Pulmonary artery endothelial cell (primary cell): Measurements from ENCODE around the gene CASTOR1. TPM values are rescaled to one million over a fixed set of nuclear protein-coding genes. Genes with fewer than 3 reads are reported as not detected.
"Not testable (repeated sequence)": the region's sequence is repeated elsewhere in the genome, so short reads cannot be mapped to it uniquely, and the experiment has no call there.

Source experiments
- DNase-seq: peaks from one replicate; pipeline ENCODE4 v3.0.0-alpha.2; 2011; ENCODE audit warnings: low read depth, low spot score
- total RNA-seq: library from RNA; depleted of rRNA; stranded (reverse); fragments of >200 nt; gene quantifications from 2 replicates; pipeline ENCODE4 v1.2.3, GENCODE V29; 2014

CASTOR1 gene
- 7.9 and 9.5 TPM in 2 replicates for total RNA-seq

- DNase-seq: peak; percentile 92
These were observed at the start of gene CASTOR1 for GRCh38 chr22:30289141-30289979. CASTOR1 (minus strand) TSS chr22:30289505; CDS start chr22:30289497, 8 bp downstream.

GRCh38 chr22:30338802-30339201 lies 49.5 kb upstream of the CASTOR1 start:
- DNase-seq: no peak

GRCh38 chr22:30338341-30338740 lies 49.0 kb upstream of the CASTOR1 start:
- DNase-seq: not testable (repeated sequence)

- no peak for DNase-seq
These were observed 48.1 kb upstream of the CASTOR1 start for GRCh38 chr22:30337461-30337778.

GRCh38 chr22:30336752-30337460 lies 47.6 kb upstream of the CASTOR1 start:
- DNase-seq: no peak

GRCh38 chr22:30335236-30335635 lies 45.9 kb upstream of the CASTOR1 start:
- DNase-seq: no peak

GRCh38 chr22:30334646-30335045 lies 45.3 kb upstream of the CASTOR1 start:
- no peak for DNase-seq

GRCh38 chr22:30333707-30334087 lies 44.4 kb upstream of the CASTOR1 start:
- no peak for DNase-seq

GRCh38 chr22:30332994-30333706 lies 43.8 kb upstream of the CASTOR1 start:
- no peak for DNase-seq

- no peak for DNase-seq
These were observed 43.2 kb upstream of the CASTOR1 start for GRCh38 chr22:30332551-30332950.

GRCh38 chr22:30328466-30329049 lies 39.3 kb upstream of the CASTOR1 start:
- DNase-seq: no peak

- no peak for DNase-seq
These were observed 38.6 kb upstream of the CASTOR1 start for GRCh38 chr22:30327864-30328345.

GRCh38 chr22:30326706-30327362 lies 37.5 kb upstream of the CASTOR1 start, which contains the start of gene TBC1D10A:
TBC1D10A (minus strand) TSS chr22:30326941; CDS start chr22:30326881, 60 bp downstream.
- DNase-seq: peak; percentile 41

- no peak for DNase-seq
These were observed 37.0 kb upstream of the CASTOR1 start for GRCh38 chr22:30326255-30326705.

GRCh38 chr22:30325724-30326254 lies 36.5 kb upstream of the CASTOR1 start:
- no peak for DNase-seq

GRCh38 chr22:30325065-30325720 lies 35.9 kb upstream of the CASTOR1 start:
- DNase-seq: no peak

GRCh38 chr22:30324014-30324730 lies 34.9 kb upstream of the CASTOR1 start:
- no peak for DNase-seq

- DNase-seq: no peak
These were observed 33.9 kb upstream of the CASTOR1 start for GRCh38 chr22:30323246-30323645.

- no peak for DNase-seq
These were observed 32.2 kb upstream of the CASTOR1 start for GRCh38 chr22:30321461-30321860.
